ENCODE data around the gene DCBLD2. TPM values are rescaled to one million over a fixed set of nuclear protein-coding genes. Genes with fewer than 3 reads are reported as not detected.

Gene DCBLD2
- 403 and 500 TPM in 2 replicates for total RNA-seq (2014; rRNA removed; shearing (Covaris generic))
- 361 and 462 TPM in 2 replicates for polyA plus RNA-seq (2015; cell fraction: cytosol; rRNA removed)
- 539 and 598 TPM in 2 replicates for polyA plus RNA-seq (2015; cell fraction: nucleus; rRNA removed)

GRCh38 chr3:98901392-98902350, at the start of gene DCBLD2:
DCBLD2 (minus strand) TSS chr3:98901695; CDS start chr3:98901326, 369 bp downstream.
- peak; percentile 100 for DNase-seq (ENCODE audit: low read depth)

- no peak for DNase-seq (ENCODE audit: low read depth)
Observed at GRCh38 chr3:98945666-98946065, 44.2 kb upstream of the DCBLD2 start.

- no peak for DNase-seq (ENCODE audit: low read depth)
Observed at GRCh38 chr3:98945101-98945524, 43.6 kb upstream of the DCBLD2 start.

- no peak for DNase-seq (ENCODE audit: low read depth)
Observed at GRCh38 chr3:98930413-98930812, 28.9 kb upstream of the DCBLD2 start.

GRCh38 chr3:98921957-98922356, 20.5 kb upstream of the DCBLD2 start:
- DNase-seq (ENCODE audit: low read depth): no peak

GRCh38 chr3:98920166-98920565, 18.7 kb upstream of the DCBLD2 start:
- no peak for DNase-seq (ENCODE audit: low read depth)

GRCh38 chr3:98918586-98918985, 17.1 kb upstream of the DCBLD2 start:
- DNase-seq (ENCODE audit: low read depth): no peak

- no peak for DNase-seq (ENCODE audit: low read depth)
Observed at GRCh38 chr3:98917608-98918007, 16.1 kb upstream of the DCBLD2 start.

- peak; percentile 71 for DNase-seq (ENCODE audit: low read depth)
Observed at GRCh38 chr3:98914210-98915080, 12.9 kb upstream of the DCBLD2 start.

GRCh38 chr3:98912448-98912847, 11.0 kb upstream of the DCBLD2 start:
- DNase-seq (ENCODE audit: low read depth): no peak

- DNase-seq (ENCODE audit: low read depth): peak; percentile 85
Observed at GRCh38 chr3:98906230-98906629, 4.7 kb upstream of the DCBLD2 start.

- DNase-seq (ENCODE audit: low read depth): no peak
Observed at GRCh38 chr3:98903705-98904481, 2.4 kb upstream of the DCBLD2 start.

GRCh38 chr3:98903099-98903498, 1.6 kb upstream of the DCBLD2 start:
- no peak for DNase-seq (ENCODE audit: low read depth)

GRCh38 chr3:98902351-98902740, 851 bp upstream of the DCBLD2 start:
- no peak for DNase-seq (ENCODE audit: low read depth)

GRCh38 chr3:98901119-98901391, 440 bp downstream of the DCBLD2 start:
- peak; percentile 69 for DNase-seq (ENCODE audit: low read depth)

- DNase-seq (ENCODE audit: low read depth): peak; percentile 51
Observed at GRCh38 chr3:98900265-98901118, 1.0 kb downstream of the DCBLD2 start.

GRCh38 chr3:98897701-98898100, 3.8 kb downstream of the DCBLD2 start:
- no peak for DNase-seq (ENCODE audit: low read depth)

GRCh38 chr3:98894791-98895576, 6.5 kb downstream of the DCBLD2 start:
- peak; percentile 62 for DNase-seq (ENCODE audit: low read depth)

GRCh38 chr3:98893740-98894139, 7.8 kb downstream of the DCBLD2 start:
- DNase-seq (ENCODE audit: low read depth): peak; percentile 65

Data from HT1080 (cell line).